ENCODE measurements around the gene ALDH4A1.
A peak's percentile ranks its signal among the peaks of the same experiment; 100 is the strongest.

ALDH4A1 gene, protein sequence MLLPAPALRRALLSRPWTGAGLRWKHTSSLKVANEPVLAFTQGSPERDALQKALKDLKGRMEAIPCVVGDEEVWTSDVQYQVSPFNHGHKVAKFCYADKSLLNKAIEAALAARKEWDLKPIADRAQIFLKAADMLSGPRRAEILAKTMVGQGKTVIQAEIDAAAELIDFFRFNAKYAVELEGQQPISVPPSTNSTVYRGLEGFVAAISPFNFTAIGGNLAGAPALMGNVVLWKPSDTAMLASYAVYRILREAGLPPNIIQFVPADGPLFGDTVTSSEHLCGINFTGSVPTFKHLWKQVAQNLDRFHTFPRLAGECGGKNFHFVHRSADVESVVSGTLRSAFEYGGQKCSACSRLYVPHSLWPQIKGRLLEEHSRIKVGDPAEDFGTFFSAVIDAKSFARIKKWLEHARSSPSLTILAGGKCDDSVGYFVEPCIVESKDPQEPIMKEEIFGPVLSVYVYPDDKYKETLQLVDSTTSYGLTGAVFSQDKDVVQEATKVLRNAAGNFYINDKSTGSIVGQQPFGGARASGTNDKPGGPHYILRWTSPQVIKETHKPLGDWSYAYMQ

DNA sequence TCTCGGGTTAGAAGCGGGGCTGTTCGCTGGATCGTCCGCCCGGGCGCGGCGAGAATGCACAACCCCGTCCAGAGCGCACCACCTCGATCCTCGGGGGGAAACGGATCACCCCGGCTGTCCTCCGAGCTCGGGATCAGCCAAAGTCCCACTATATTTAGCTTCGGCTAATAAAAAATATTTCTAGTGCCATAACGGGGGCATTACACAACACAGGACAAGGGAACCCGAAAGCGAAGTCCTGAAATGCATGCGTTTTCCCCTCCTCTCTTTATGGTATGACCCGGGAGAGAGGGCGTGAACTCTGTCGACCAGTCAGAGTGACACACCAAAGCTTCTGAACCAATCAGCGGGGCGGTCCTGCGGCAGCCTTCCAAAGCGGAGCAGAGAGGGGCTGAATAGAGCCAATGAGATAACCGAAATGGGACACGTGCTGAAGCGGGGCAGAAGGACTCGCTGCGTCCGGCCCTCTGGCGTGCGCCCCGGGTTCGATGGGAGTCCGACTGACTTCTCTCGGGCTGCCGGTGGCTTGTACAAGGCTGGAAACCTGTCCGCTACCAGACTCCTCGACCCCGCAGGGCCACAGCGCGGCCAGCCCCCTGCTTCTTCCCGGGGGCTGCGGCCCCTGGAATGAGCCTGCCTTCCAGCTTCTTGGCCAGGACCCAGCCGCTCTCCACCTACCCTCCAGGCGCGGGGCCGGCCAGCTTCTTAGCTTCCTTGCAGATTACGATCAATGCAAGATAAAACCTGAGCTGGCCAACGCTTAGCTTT is at the start of gene ALDH4A1:
ALDH4A1 (minus strand) TSS at position 33 of the 768 bp plus-strand sequence; CDS start at position 1, 32 bp downstream.
- H3K4me1 ChIP-seq (ENCODE audit: low read length): no peaks in the 10 kb centered on the region
- no peaks in the 10 kb centered on the region for H3K36me3 ChIP-seq (replicated peaks; ENCODE audit: low read depth, low read length)
- no peaks in the 10 kb centered on the region for H4K20me1 ChIP-seq (ENCODE audit: insufficient read depth, low read length)
- H3K27ac ChIP-seq (ENCODE audit: low read length): no peak within 1 kb of the TSS
- no peak within 1 kb of the TSS for H3K4me2 ChIP-seq (ENCODE audit: low read length)
- TF ChIP-seq, protein P1, sequence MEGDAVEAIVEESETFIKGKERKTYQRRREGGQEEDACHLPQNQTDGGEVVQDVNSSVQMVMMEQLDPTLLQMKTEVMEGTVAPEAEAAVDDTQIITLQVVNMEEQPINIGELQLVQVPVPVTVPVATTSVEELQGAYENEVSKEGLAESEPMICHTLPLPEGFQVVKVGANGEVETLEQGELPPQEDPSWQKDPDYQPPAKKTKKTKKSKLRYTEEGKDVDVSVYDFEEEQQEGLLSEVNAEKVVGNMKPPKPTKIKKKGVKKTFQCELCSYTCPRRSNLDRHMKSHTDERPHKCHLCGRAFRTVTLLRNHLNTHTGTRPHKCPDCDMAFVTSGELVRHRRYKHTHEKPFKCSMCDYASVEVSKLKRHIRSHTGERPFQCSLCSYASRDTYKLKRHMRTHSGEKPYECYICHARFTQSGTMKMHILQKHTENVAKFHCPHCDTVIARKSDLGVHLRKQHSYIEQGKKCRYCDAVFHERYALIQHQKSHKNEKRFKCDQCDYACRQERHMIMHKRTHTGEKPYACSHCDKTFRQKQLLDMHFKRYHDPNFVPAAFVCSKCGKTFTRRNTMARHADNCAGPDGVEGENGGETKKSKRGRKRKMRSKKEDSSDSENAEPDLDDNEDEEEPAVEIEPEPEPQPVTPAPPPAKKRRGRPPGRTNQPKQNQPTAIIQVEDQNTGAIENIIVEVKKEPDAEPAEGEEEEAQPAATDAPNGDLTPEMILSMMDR (IDR thresholded peaks at IDR 0.05; ENCODE audit: low read depth, low read length): no peak
- no peak for TF ChIP-seq EZH2phosphoT487 (IDR thresholded peaks at IDR 0.05; ENCODE audit: low read depth)
- H3K9me3 ChIP-seq (ENCODE audit: insufficient read depth, low read length): no peaks in the 10 kb centered on the region
- no peak within 1 kb of the TSS for H2AFZ ChIP-seq (ENCODE audit: low read depth, low read length)
- H3K27me3 ChIP-seq (ENCODE audit: low read depth, low read length): no peaks in the 10 kb centered on the region
- no peak within 1 kb of the TSS for H3K9ac ChIP-seq (ENCODE audit: low read length)
- no peak within 1 kb of the TSS for H3K4me3 ChIP-seq (ENCODE audit: low read length)
- H3K79me2 ChIP-seq (ENCODE audit: low read length): no peaks in the 10 kb centered on the region

DNA sequence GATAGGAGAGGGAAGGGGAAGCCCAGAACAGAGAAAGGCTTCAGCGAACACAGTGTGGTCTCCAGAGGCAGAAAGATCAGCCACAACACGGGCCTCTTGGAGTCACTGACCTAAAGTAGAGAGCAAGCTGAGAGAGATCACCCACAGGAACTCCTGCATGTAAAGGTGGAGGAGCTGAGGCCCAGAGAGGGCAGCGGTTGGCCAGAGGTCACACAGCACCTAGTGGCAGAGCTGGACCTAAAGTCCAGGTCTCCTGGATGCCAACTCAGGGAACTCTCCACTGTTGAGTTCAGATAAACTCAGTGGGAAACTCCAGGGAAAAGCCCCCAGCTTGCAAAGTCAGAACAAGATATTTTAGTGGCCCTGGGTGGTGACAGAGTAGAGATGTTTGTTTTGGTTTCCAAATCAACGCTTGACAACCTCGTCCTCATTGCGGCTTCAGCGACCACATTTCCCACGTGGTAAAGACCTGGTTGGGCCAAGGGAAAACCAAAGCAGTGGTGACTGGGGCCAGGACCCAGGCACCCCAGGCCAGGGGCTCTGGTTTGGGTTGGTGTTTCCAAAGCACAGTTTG is 49.5 kb upstream of the ALDH4A1 start:
- Histone ChIP-seq H3K4me1 (ENCODE audit: low read length) (peaks cover 20% of the 10 kb centered on the region), H3K4me2 (ENCODE audit: low read length) (peak overlapping the region; percentile 61)

DNA sequence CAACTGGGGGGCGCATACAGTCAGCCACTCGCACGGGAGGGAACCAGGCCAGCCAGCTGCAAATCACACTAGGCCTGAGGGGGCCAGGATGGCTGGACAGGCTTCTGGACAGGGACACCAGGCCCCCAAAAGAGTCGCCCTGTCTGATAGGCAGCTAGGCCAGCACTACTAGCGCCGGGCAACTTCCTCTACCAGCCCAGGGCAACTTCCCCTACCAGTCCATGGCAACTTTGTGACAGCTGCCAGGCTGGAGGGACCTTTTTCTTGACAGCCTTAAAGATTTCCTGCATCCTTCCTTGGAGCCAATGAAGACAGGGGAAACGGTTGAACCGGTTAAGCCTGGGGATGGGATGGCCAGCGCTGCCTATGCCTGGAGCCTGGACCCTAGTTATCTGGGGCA is 49.1 kb upstream of the ALDH4A1 start:
- Histone ChIP-seq H3K4me1 (ENCODE audit: low read length) (peaks cover 20% of the 10 kb centered on the region), H3K9ac (ENCODE audit: low read length) (peak overlapping the region; percentile 41), H4K20me1 (ENCODE audit: insufficient read depth, low read length) (no peaks in the 10 kb centered on the region), H3K4me2 (ENCODE audit: low read length) (peak overlapping the region; percentile 61), H3K79me2 (ENCODE audit: low read length) (no peaks in the 10 kb centered on the region), H3K9me3 (ENCODE audit: insufficient read depth, low read length) (no peaks in the 10 kb centered on the region), H2AFZ (ENCODE audit: low read depth, low read length) (peak overlapping the region; percentile 65; the same call in 1 of the 2 replicates), H3K27ac (ENCODE audit: low read length) (peak overlapping the region; percentile 35), H3K4me3 (ENCODE audit: low read length) (no peak overlapping the region), H3K36me3 (replicated peaks; ENCODE audit: low read depth, low read length) (no peaks in the 10 kb centered on the region), H3K27me3 (ENCODE audit: low read depth, low read length) (no peaks in the 10 kb centered on the region)
- TF ChIP-seq, protein P1 (IDR thresholded peaks at IDR 0.05; ENCODE audit: low read depth, low read length): no peak
- no peak for TF ChIP-seq EZH2phosphoT487 (IDR thresholded peaks at IDR 0.05; ENCODE audit: low read depth)

More for the DNA sequence above, 49.5 kb upstream of the ALDH4A1 start:
- H3K27me3 ChIP-seq (ENCODE audit: low read depth, low read length): no peaks in the 10 kb centered on the region
- peak overlapping the region; percentile 35 for H3K27ac ChIP-seq (ENCODE audit: low read length)
- H3K4me3 ChIP-seq (ENCODE audit: low read length): no peak overlapping the region
- H3K79me2 ChIP-seq (ENCODE audit: low read length): no peaks in the 10 kb centered on the region
- no peaks in the 10 kb centered on the region for H3K9me3 ChIP-seq (ENCODE audit: insufficient read depth, low read length)
- no peaks in the 10 kb centered on the region for H4K20me1 ChIP-seq (ENCODE audit: insufficient read depth, low read length)
- peak overlapping the region; percentile 41 for H3K9ac ChIP-seq (ENCODE audit: low read length)
- TF ChIP-seq EZH2phosphoT487 (IDR thresholded peaks at IDR 0.05; ENCODE audit: low read depth): no peak
- TF ChIP-seq, protein P1 (IDR thresholded peaks at IDR 0.05; ENCODE audit: low read depth, low read length): no peak
- peak overlapping the region; percentile 65; the same call in 1 of the 2 replicates for H2AFZ ChIP-seq (ENCODE audit: low read depth, low read length)
- no peaks in the 10 kb centered on the region for H3K36me3 ChIP-seq (replicated peaks; ENCODE audit: low read depth, low read length)
